ENCODE data around the gene USP6NL. TPM values are rescaled to one million over a fixed set of nuclear protein-coding genes. Genes with fewer than 3 reads are reported as not detected.

The USP6NL gene
- total RNA-seq, 1 donor from 2014 or later, result 13.3 TPM

GRCh38 chr10:11653758-11654471 lies 42.5 kb upstream of the USP6NL start:
- no peaks in the 10 kb centered on the region for H3K4me1 Mint-ChIP-seq (ENCODE audit: low read depth, unreplicated experiment)
- no peak for DNase-seq
- TF ChIP-seq, protein P1, sequence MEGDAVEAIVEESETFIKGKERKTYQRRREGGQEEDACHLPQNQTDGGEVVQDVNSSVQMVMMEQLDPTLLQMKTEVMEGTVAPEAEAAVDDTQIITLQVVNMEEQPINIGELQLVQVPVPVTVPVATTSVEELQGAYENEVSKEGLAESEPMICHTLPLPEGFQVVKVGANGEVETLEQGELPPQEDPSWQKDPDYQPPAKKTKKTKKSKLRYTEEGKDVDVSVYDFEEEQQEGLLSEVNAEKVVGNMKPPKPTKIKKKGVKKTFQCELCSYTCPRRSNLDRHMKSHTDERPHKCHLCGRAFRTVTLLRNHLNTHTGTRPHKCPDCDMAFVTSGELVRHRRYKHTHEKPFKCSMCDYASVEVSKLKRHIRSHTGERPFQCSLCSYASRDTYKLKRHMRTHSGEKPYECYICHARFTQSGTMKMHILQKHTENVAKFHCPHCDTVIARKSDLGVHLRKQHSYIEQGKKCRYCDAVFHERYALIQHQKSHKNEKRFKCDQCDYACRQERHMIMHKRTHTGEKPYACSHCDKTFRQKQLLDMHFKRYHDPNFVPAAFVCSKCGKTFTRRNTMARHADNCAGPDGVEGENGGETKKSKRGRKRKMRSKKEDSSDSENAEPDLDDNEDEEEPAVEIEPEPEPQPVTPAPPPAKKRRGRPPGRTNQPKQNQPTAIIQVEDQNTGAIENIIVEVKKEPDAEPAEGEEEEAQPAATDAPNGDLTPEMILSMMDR (IDR thresholded peaks at IDR 0.05; ENCODE audit: partially characterized antibody, unreplicated experiment), result no peak
- no peak overlapping the region for H3K4me3 Mint-ChIP-seq (ENCODE audit: unreplicated experiment)
- no peak overlapping the region for H3K27ac Mint-ChIP-seq (ENCODE audit: unreplicated experiment)
- H3K36me3 Mint-ChIP-seq (ENCODE audit: unreplicated experiment), result no peaks in the 10 kb centered on the region
- peaks cover 2% of the 10 kb centered on the region for H3K9me3 Mint-ChIP-seq (ENCODE audit: unreplicated experiment)
- no peaks in the 10 kb centered on the region for H3K27me3 Mint-ChIP-seq (ENCODE audit: unreplicated experiment)

- peaks cover 4% of the 10 kb centered on the region for H3K36me3 Mint-ChIP-seq (ENCODE audit: unreplicated experiment)
- H3K4me1 Mint-ChIP-seq (ENCODE audit: low read depth, unreplicated experiment), result peaks cover 4% of the 10 kb centered on the region
- no peak overlapping the region for H3K27ac Mint-ChIP-seq (ENCODE audit: unreplicated experiment)
- H3K27me3 Mint-ChIP-seq (ENCODE audit: unreplicated experiment), result no peaks in the 10 kb centered on the region
- no peak overlapping the region for H3K4me3 Mint-ChIP-seq (ENCODE audit: unreplicated experiment)
- DNase-seq, result no peak
- TF ChIP-seq, protein P1 (IDR thresholded peaks at IDR 0.05; ENCODE audit: partially characterized antibody, unreplicated experiment), result no peak
- H3K9me3 Mint-ChIP-seq (ENCODE audit: unreplicated experiment), result peaks cover 2% of the 10 kb centered on the region
Observed at GRCh38 chr10:11647676-11648075, 36.2 kb upstream of the USP6NL start.

- H3K36me3 Mint-ChIP-seq (ENCODE audit: unreplicated experiment), result peaks cover 4% of the 10 kb centered on the region
- H3K4me3 Mint-ChIP-seq (ENCODE audit: unreplicated experiment), result no peak overlapping the region
- H3K9me3 Mint-ChIP-seq (ENCODE audit: unreplicated experiment), result peaks cover 2% of the 10 kb centered on the region
- H3K4me1 Mint-ChIP-seq (ENCODE audit: low read depth, unreplicated experiment), result peaks cover 4% of the 10 kb centered on the region
- no peak overlapping the region for H3K27ac Mint-ChIP-seq (ENCODE audit: unreplicated experiment)
- DNase-seq, result no peak
- TF ChIP-seq, protein P1 (IDR thresholded peaks at IDR 0.05; ENCODE audit: partially characterized antibody, unreplicated experiment), result no peak
- H3K27me3 Mint-ChIP-seq (ENCODE audit: unreplicated experiment), result no peaks in the 10 kb centered on the region
Observed at GRCh38 chr10:11646450-11646849, 35.0 kb upstream of the USP6NL start.

GRCh38 chr10:11643039-11643438 lies 31.6 kb upstream of the USP6NL start:
- no peak for DNase-seq
- peaks cover 4% of the 10 kb centered on the region for H3K4me1 Mint-ChIP-seq (ENCODE audit: low read depth, unreplicated experiment)
- TF ChIP-seq, protein P1 (IDR thresholded peaks at IDR 0.05; ENCODE audit: partially characterized antibody, unreplicated experiment), result no peak
- no peak overlapping the region for H3K4me3 Mint-ChIP-seq (ENCODE audit: unreplicated experiment)
- no peak overlapping the region for H3K27ac Mint-ChIP-seq (ENCODE audit: unreplicated experiment)
- H3K27me3 Mint-ChIP-seq (ENCODE audit: unreplicated experiment), result no peaks in the 10 kb centered on the region
- H3K36me3 Mint-ChIP-seq (ENCODE audit: unreplicated experiment), result peaks cover 4% of the 10 kb centered on the region
- no peaks in the 10 kb centered on the region for H3K9me3 Mint-ChIP-seq (ENCODE audit: unreplicated experiment)

GRCh38 chr10:11642566-11642965 lies 31.1 kb upstream of the USP6NL start:
- Mint-ChIP-seq H3K27ac (ENCODE audit: unreplicated experiment) (no peak overlapping the region), H3K9me3 (ENCODE audit: unreplicated experiment) (no peaks in the 10 kb centered on the region), H3K4me1 (ENCODE audit: low read depth, unreplicated experiment) (peaks cover 4% of the 10 kb centered on the region), H3K36me3 (ENCODE audit: unreplicated experiment) (peaks cover 4% of the 10 kb centered on the region), H3K4me3 (ENCODE audit: unreplicated experiment) (no peak overlapping the region), H3K27me3 (ENCODE audit: unreplicated experiment) (no peaks in the 10 kb centered on the region)
- no peak for DNase-seq
- TF ChIP-seq, protein P1 (IDR thresholded peaks at IDR 0.05; ENCODE audit: partially characterized antibody, unreplicated experiment), result no peak

All from glutamatergic neuron (in vitro differentiated cells).